HG03108 (cell line): ENCODE measurements around the gene GDPD5.

ENCODE experiments used
- ATAC-seq: cut with Tn5 transposase; IDR thresholded peaks from one replicate; pipeline ENCODE4 v1.9.1; 2021; ENCODE audit warnings: moderate library complexity; ENCODE audit not compliant: unreplicated experiment

GDPD5 gene

GRCh38 chr11:75493626-75494025, 32.1 kb downstream of the GDPD5 start:
- ATAC-seq: no peak

GRCh38 chr11:75492181-75492820, 33.4 kb downstream of the GDPD5 start:
- ATAC-seq: peak; percentile 67

GRCh38 chr11:75491465-75491864, 34.3 kb downstream of the GDPD5 start:
- no peak for ATAC-seq

- no peak for ATAC-seq
These were observed 35.2 kb downstream of the GDPD5 start for GRCh38 chr11:75490221-75491181.

DNA sequence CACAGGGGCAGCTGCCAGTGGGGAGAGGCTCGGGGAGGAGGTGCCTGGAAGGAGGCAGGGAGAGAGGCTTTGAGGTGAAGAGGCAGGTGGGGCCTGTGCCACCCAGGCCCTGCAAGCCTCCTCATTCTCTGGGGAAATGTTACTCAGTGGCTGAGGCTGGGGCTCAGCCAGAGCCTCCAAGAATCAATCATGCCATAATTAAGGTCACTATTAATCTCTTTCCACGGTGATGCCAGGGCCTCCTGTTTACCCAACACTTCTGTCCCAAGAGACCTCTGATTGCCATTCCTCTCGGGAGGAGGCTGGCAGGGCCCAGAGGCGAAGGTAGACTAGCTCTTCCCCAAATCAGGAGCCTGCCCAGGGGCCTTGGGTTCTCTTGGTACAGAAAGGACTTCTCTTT, 38.4 kb downstream of the GDPD5 start:
- ATAC-seq: no peak

GRCh38 chr11:75485742-75486141, 40.0 kb downstream of the GDPD5 start:
- no peak for ATAC-seq

- ATAC-seq: no peak
These were observed 42.7 kb downstream of the GDPD5 start for GRCh38 chr11:75482931-75483469.

DNA sequence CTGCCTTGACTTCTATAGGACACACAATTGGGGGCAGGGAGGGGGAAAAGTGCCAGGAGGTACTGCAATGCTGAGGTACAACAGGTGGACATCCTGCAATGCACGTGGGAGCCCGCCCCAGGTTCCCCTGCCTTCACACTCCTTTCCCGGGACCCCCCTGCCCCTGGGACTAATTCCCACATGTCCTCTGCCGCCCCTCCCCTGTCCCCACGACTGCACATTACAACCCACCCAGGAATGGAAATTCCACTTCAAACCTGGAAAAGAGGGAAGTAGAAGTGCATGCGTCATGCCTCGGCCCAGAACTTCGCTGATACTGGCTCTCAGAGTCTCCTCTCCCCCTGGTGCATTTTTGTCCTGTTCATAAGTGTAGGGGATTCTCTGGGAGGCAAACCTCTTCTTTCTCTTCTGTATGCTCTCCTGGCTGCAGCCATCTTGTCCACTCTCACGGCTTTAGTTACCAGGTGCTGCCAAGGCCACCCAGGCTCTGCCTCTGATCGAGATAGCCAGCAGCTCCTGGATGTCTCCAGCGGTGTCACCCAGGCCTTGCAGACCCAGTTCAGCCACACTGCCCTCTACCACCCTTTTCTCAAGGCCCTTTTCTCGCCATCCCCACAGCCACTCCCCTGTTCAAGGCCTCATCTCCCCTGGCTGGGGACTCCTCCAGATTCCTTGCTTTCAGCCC, 43.7 kb downstream of the GDPD5 start:
- no peak for ATAC-seq

- ATAC-seq: no peak
These were observed 44.4 kb downstream of the GDPD5 start for GRCh38 chr11:75481223-75481921.

DNA sequence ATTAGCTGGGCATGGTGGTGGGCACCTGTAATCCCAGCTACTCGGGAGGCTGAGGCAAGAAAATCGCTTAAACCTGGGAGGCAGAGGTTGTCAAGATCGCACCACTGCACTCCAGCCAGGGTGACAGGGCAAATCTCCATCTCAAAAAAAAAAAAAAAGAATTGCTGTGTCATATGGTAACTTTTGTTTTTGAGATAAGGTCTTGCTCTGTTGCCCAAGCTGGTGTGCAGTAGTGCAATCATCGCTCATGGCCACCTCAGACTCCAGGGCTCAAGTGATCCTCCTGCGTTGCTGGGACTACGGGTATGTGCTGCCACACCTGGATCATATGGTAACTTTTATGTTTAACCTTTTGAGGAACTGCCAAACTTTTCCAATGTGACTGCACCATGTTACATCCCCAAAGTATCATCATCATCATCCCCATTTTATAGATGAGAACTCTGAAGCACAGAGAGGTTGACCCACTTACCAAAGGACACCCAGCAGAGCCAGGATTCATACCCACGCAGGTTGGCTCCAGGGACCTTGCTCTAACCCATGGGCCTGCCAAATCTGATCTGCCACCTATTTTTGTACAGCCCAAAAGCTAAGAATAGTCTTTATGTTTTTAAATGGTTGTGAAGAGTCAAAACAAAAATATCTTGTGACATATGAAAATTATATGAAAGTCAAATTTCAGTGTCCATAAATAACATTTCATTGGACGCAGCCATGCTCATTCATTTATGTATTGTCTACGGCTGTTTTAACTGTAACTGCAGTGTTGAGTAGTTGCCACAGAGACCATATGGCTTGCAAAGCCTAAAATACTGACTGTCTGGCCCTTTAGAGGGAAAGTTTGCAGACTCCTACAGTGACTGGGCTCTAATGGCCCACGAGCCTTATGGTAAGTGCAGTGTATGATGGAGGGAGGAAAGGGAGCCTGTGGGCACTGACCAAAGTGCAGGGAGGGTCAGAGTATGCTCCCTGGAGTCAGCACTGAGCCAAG, 45.3 kb downstream of the GDPD5 start:
- ATAC-seq: no peak

DNA sequence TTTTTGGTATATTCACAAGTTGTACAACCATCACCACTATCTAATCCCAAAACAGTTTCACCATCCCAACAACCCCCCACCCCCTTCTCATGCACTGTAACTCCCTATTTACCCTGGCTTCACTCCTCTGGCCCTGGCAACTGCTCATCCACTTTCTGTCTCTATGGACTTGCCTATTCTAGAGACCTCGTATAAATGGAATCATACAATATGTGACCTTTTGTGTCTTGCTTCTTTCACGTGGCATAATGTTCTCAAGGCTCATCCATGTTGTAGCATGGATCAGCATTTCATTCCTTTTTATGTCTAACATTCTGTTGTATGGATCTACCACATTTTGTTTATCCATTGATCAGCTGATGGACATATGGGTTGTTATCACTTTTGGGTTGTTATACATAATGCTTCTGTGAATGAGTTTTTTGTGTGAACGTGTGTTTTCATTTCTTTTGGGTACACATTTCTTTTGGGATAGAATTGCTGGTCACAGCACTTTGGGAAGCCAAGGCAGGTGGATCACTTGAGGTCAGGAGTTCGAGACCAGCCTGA, 46.1 kb downstream of the GDPD5 start:
- ATAC-seq: no peak

GRCh38 chr11:75478783-75479596, 46.8 kb downstream of the GDPD5 start:
- no peak for ATAC-seq

DNA sequence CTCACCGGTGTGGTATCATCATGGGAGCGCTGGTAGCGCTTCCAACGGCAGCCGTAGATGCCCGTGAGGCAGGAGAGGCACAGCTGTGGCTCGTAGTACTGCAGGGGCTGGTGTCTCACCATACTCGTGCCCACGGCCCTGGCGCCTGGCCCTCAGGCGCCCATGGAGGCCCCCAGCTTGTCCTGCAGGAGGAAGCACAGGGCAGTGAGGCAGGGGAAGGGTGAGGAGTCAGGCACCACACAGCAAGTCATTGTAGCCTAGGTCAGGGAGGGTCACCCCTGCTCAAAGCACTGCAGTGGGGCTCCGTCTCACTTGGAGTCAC, 48.2 kb downstream of the GDPD5 start:
- ATAC-seq: no peak

DNA sequence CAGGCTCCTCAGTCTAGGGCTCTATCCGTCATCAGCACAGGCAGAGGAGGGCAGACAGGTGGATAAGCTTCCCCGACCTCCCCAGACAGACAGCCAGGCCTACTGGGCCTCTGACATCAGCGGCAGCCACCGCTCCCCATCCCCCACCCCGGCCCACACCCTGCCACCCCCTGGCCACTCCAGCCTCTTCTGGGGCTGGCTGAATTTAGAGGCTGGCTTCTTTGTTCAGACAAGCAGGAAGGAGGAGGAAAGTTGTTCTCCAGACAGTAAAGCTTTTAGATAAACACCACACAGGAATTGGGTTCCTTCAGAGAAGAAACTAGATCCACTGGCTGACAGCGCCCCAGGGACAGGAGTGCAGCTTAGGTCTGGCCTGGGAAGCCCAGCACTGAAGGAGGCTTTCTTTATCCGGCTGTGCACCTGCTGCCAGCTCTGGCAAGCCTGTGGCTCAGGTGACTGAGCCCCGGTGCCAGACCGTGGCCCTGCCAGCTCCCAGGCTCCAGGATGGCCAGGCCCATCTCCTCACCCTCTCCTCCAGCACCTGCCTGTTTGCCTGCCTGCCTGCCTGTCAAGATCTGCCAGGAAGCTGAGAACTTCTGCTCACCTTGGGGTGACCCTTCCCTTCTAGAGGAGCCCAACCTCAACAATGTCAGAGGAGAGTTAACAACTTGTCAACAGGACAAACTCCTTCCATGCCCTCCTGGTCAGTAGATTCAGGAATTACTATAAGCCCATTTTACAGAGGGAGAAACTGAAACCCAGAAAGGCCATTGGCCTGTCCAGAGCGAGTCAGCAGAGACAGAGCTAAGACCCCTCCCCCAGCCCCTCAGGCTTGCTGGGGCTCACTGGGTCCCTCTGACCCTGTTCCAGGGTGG, 48.8 kb downstream of the GDPD5 start:
- ATAC-seq: no peak

DNA sequence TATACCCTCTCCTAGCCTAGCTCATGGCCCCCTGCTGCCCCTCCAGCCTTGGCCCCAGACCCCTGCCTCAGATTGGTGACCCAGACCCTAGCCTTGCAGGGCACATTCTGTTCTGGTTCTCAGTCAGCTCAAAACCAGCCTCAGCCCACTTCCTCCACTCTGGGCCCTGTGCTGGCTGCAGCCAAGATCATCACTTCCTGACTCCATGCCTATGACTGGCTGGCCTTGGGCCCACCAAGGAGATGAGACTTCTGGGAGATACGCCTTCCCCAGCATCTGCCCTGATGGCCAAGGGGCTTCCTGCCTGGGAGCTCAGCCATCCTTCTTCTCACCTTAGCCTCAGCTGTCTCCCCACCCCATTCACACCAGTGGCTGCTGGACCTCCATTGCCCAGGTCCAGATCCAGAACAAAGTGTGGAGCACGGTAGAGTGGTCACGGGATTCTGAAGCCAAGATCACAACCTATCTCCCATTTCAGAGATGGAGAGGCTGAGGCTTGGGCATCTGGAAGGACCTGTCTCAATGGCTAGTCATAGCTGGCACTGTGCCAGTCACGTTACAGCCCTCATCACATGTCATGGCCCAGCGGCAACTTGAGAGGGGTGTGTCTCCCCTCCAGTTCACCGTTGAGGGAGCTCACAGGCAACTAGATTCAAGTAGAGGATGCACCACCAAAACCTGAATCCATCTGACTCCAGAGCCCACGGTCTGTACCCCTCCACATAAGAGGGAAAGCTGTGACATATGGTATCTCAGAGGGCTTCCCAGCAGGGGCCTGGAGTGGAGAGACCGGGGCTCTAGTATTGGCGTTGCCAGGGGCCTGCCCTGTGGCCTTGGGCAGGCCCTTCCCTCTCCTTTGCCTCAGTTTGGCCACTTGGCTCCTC, 49.7 kb downstream of the GDPD5 start:
- no peak for ATAC-seq

- ATAC-seq: no peak
These were observed 50.6 kb downstream of the GDPD5 start for GRCh38 chr11:75474878-75475766.
